ENCODE data around the gene AFM. TPM values are rescaled to one million over a fixed set of nuclear protein-coding genes. Genes with fewer than 3 reads are reported as not detected.

Gene AFM
- total RNA-seq, 1 experiment from 2014 or later, result not detected

DNA sequence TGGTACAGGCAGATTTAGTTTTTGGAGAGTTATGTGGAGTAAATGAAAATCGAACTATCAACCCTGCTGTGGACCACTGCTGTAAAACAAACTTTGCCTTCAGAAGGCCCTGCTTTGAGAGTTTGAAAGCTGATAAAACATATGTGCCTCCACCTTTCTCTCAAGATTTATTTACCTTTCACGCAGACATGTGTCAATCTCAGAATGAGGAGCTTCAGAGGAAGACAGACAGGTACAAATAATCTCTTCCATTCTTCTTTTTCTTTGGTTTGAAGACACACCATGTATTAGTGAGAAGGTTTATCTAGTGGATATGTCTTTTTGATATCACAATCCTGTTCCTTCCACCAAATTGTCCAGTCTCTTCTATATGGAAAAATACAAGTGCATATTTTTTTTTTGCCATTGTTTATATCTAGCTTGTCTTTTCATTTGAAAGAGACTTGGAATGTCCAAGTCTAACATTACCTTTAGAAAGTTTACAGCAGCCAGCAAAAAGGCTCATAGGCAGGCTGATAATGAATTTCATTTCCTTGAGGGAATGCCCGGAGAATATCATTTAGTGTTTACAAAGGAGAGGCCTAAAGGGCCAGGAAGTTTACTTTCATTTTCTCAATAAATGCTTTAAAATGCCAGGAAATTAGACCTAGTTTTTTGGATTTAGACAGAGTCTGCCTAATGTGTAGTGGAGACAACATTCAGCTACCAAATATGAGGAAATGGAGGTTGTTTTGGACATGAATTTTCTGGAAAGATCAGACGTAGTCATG, 18.6 kb downstream of the AFM start:
- ChIA-PET POLR2A (no interaction called here), CTCF (no interaction called here), RAD21 (ENCODE audit: low non-redundant PET in 1 of 2, low total read pairs in 2 of 2, uncharacterized antibody in 2 of 2, unreplicated experiment in 2 of 2) (no interaction called here)
- no peak overlapping the region for H3K4me3 ChIP-seq (replicated peaks in 1 of 2; ENCODE audit: low read depth in 1 of 2, low read length in 2 of 2)
- H3K9me2 ChIP-seq (ENCODE audit: insufficient read depth), result no peaks in the 10 kb centered on the region
- TF ChIP-seq POLR2A (IDR thresholded peaks at IDR 0.05; ENCODE audit: borderline replicate concordance, extremely low read depth, insufficient read depth, insufficient read length) (no peak), SP1 (IDR thresholded peaks at IDR 0.05; ENCODE audit: low read depth) (no peak), ZFX (IDR thresholded peaks at IDR 0.05) (no peak), CEBPB (IDR thresholded peaks at IDR 0.05; ENCODE audit: low read depth) (no peak), CBX3 (IDR thresholded peaks at IDR 0.05; ENCODE audit: low read depth) (no peak), ELF1 (IDR thresholded peaks at IDR 0.05; ENCODE audit: borderline replicate concordance, low read depth) (no peak), RAD21 (IDR thresholded peaks at IDR 0.05; ENCODE audit: low read depth) (no peak), JUND (IDR thresholded peaks at IDR 0.05) (no peak), POLR2AphosphoS5 (IDR thresholded peaks at IDR 0.05; ENCODE audit: low read depth, low read length) (no peak), TCF7L2 (IDR thresholded peaks at IDR 0.05; ENCODE audit: borderline replicate concordance, extremely low read depth, insufficient read depth, insufficient read length) (no peak)
- TF ChIP-seq, protein P1, sequence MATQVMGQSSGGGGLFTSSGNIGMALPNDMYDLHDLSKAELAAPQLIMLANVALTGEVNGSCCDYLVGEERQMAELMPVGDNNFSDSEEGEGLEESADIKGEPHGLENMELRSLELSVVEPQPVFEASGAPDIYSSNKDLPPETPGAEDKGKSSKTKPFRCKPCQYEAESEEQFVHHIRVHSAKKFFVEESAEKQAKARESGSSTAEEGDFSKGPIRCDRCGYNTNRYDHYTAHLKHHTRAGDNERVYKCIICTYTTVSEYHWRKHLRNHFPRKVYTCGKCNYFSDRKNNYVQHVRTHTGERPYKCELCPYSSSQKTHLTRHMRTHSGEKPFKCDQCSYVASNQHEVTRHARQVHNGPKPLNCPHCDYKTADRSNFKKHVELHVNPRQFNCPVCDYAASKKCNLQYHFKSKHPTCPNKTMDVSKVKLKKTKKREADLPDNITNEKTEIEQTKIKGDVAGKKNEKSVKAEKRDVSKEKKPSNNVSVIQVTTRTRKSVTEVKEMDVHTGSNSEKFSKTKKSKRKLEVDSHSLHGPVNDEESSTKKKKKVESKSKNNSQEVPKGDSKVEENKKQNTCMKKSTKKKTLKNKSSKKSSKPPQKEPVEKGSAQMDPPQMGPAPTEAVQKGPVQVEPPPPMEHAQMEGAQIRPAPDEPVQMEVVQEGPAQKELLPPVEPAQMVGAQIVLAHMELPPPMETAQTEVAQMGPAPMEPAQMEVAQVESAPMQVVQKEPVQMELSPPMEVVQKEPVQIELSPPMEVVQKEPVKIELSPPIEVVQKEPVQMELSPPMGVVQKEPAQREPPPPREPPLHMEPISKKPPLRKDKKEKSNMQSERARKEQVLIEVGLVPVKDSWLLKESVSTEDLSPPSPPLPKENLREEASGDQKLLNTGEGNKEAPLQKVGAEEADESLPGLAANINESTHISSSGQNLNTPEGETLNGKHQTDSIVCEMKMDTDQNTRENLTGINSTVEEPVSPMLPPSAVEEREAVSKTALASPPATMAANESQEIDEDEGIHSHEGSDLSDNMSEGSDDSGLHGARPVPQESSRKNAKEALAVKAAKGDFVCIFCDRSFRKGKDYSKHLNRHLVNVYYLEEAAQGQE (IDR thresholded peaks at IDR 0.05; ENCODE audit: low read depth), result no peak
- TF ChIP-seq, protein P2, sequence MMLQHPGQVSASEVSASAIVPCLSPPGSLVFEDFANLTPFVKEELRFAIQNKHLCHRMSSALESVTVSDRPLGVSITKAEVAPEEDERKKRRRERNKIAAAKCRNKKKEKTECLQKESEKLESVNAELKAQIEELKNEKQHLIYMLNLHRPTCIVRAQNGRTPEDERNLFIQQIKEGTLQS (IDR thresholded peaks at IDR 0.05), result no peak
- TF ChIP-seq, protein P3, sequence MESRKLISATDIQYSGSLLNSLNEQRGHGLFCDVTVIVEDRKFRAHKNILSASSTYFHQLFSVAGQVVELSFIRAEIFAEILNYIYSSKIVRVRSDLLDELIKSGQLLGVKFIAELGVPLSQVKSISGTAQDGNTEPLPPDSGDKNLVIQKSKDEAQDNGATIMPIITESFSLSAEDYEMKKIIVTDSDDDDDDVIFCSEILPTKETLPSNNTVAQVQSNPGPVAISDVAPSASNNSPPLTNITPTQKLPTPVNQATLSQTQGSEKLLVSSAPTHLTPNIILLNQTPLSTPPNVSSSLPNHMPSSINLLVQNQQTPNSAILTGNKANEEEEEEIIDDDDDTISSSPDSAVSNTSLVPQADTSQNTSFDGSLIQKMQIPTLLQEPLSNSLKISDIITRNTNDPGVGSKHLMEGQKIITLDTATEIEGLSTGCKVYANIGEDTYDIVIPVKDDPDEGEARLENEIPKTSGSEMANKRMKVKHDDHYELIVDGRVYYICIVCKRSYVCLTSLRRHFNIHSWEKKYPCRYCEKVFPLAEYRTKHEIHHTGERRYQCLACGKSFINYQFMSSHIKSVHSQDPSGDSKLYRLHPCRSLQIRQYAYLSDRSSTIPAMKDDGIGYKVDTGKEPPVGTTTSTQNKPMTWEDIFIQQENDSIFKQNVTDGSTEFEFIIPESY (IDR thresholded peaks at IDR 0.05; ENCODE audit: extremely low read depth, insufficient replicate concordance, low read length), result no peak
- TF ChIP-seq, protein P4, sequence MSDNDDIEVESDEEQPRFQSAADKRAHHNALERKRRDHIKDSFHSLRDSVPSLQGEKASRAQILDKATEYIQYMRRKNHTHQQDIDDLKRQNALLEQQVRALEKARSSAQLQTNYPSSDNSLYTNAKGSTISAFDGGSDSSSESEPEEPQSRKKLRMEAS (IDR thresholded peaks at IDR 0.05), result no peak
- TF ChIP-seq, protein P5, sequence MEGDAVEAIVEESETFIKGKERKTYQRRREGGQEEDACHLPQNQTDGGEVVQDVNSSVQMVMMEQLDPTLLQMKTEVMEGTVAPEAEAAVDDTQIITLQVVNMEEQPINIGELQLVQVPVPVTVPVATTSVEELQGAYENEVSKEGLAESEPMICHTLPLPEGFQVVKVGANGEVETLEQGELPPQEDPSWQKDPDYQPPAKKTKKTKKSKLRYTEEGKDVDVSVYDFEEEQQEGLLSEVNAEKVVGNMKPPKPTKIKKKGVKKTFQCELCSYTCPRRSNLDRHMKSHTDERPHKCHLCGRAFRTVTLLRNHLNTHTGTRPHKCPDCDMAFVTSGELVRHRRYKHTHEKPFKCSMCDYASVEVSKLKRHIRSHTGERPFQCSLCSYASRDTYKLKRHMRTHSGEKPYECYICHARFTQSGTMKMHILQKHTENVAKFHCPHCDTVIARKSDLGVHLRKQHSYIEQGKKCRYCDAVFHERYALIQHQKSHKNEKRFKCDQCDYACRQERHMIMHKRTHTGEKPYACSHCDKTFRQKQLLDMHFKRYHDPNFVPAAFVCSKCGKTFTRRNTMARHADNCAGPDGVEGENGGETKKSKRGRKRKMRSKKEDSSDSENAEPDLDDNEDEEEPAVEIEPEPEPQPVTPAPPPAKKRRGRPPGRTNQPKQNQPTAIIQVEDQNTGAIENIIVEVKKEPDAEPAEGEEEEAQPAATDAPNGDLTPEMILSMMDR (IDR thresholded peaks at IDR 0.05 in 2 of 3, conservative IDR thresholded peaks at IDR 0.05 in 1 of 3; ENCODE audit: borderline replicate concordance in 1 of 3, insufficient read depth in 1 of 3, low read depth in 2 of 3, low read length in 2 of 3), result no peak
- intact Hi-C loops (cut with micrococcal nuclease), result no loop called here
- no peaks in the 10 kb centered on the region for H3K36me3 ChIP-seq (ENCODE audit: control insufficient read depth in 1 of 2, insufficient read depth in 2 of 2, low read length in 2 of 2)
- no peaks in the 10 kb centered on the region for H3K4me1 ChIP-seq (ENCODE audit: control insufficient read depth in 1 of 2, insufficient read depth in 2 of 2, low read length in 2 of 2)
- no peak for DNase-seq (ENCODE audit: low read depth, low spot score)
- H3K27ac ChIP-seq (ENCODE audit: low read depth, low read length), result no peak overlapping the region
- H2AFZ ChIP-seq (ENCODE audit: low read depth, low read length, poor library complexity, severe bottlenecking), result no peak overlapping the region
- no peak for ATAC-seq
- no peak overlapping the region for H3K4me2 ChIP-seq (ENCODE audit: low read length)
- no peaks in the 10 kb centered on the region for H3K27me3 ChIP-seq (ENCODE audit: insufficient read depth, low read length)
- no peak overlapping the region for H3K9ac ChIP-seq (ENCODE audit: low read length)
- no peaks in the 10 kb centered on the region for H3K9me3 ChIP-seq (ENCODE audit: control insufficient read depth in 1 of 2, insufficient read depth in 1 of 2, low read depth in 1 of 2, low read length in 2 of 2)
- no peaks in the 10 kb centered on the region for H4K20me1 ChIP-seq (ENCODE audit: insufficient read depth)
- no peaks in the 10 kb centered on the region for H3K79me2 ChIP-seq (ENCODE audit: insufficient read depth, low read length)
- BruUV-seq (replicated peaks), result no TSS peak

All from HCT116 (cell line).